ENCODE data around the gene ENKUR.

DNA sequence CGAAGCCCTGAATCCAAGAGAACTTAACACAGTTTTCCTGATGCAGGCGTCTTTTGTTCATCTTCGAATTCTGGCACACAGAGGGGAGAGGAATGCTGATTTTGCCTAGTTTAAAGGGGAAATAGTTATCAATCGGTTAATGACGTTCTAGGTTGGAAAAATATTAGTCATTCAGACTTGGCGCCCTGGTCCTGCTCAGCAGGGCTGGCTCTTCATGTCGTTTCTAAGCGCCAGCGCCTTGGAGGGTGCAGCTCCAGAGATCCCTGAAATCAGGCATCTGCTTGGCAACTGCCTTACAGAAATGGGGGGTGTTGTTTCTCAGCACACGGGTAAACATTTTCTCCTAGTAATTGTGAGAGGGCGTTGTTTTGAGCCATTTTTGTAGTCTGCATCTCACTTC, 62.3 kb downstream of the ENKUR start:
- TF ChIP-seq, protein P1, sequence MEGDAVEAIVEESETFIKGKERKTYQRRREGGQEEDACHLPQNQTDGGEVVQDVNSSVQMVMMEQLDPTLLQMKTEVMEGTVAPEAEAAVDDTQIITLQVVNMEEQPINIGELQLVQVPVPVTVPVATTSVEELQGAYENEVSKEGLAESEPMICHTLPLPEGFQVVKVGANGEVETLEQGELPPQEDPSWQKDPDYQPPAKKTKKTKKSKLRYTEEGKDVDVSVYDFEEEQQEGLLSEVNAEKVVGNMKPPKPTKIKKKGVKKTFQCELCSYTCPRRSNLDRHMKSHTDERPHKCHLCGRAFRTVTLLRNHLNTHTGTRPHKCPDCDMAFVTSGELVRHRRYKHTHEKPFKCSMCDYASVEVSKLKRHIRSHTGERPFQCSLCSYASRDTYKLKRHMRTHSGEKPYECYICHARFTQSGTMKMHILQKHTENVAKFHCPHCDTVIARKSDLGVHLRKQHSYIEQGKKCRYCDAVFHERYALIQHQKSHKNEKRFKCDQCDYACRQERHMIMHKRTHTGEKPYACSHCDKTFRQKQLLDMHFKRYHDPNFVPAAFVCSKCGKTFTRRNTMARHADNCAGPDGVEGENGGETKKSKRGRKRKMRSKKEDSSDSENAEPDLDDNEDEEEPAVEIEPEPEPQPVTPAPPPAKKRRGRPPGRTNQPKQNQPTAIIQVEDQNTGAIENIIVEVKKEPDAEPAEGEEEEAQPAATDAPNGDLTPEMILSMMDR (IDR thresholded peaks at IDR 0.05): no peak
- TF ChIP-seq POLR2A (IDR thresholded peaks at IDR 0.05): no peak
